Neural crest cell (in vitro differentiated cells): Measurements from ENCODE around the gene PRRG2. TPM values are rescaled to one million over a fixed set of nuclear protein-coding genes. Genes with fewer than 3 reads are reported as not detected.
A peak's percentile ranks its signal among the peaks of the same experiment; 100 is the strongest.

Experiments used
- DNase-seq: peaks from one replicate; pipeline ENCODE4 v3.0.0; 2021; ENCODE audit warnings: low read depth, mixed read lengths, low spot score
- H3K27ac Mint-ChIP-seq: one replicate; pipeline ENCODE4 v1.8.0; 2021; ENCODE audit warnings: mild to moderate bottlenecking, mixed read lengths; ENCODE audit not compliant: unreplicated experiment
- H3K27me3 Mint-ChIP-seq: 2 replicates; pipeline ENCODE4 v1.8.0; 2021; ENCODE audit warnings: low read depth, mild to moderate bottlenecking, mixed read lengths
- H3K36me3 Mint-ChIP-seq: 2 replicates; pipeline ENCODE4 v1.8.0; 2021; ENCODE audit warnings: low read depth, mild to moderate bottlenecking, mixed read lengths
- H3K4me1 Mint-ChIP-seq: 2 replicates; pipeline ENCODE4 v1.8.0; 2021; ENCODE audit warnings: mixed read lengths
- H3K4me3 Mint-ChIP-seq: one replicate; pipeline ENCODE4 v1.8.0; 2021; ENCODE audit warnings: mild to moderate bottlenecking, mixed read lengths
- H3K9me3 Mint-ChIP-seq: 2 replicates; pipeline ENCODE4 v1.8.0; 2021; ENCODE audit warnings: mixed read lengths
- CTCF ChIP-seq: fragments of 200-600 bp; sonication (generic); conservative IDR thresholded peaks from 2 replicates; pipeline ENCODE4 v1.5.0; 2021; ENCODE audit warnings: antibody characterized with exemption, mild to moderate bottlenecking
- total RNA-seq: library from RNA; stranded (reverse); gene quantifications from 2 replicates; pipeline ENCODE4 v1.2.1, GENCODE V29; 2021

Gene PRRG2
- total RNA-seq, 1 donor from 2014 or later: 1.0 TPM

- H3K27ac Mint-ChIP-seq: no peak overlapping the region
- H3K27me3 Mint-ChIP-seq: peaks cover 52% of the 10 kb centered on the region
- H3K4me1 Mint-ChIP-seq: peaks cover 56% of the 10 kb centered on the region
- H3K36me3 Mint-ChIP-seq: no peaks in the 10 kb centered on the region
- H3K4me3 Mint-ChIP-seq: peak overlapping the region; percentile 81
- no peaks in the 10 kb centered on the region for H3K9me3 Mint-ChIP-seq
- DNase-seq: no peak
- no peak for TF ChIP-seq CTCF
Observed at GRCh38 chr19:49636233-49636932, 55.3 kb downstream of the PRRG2 start.

DNA sequence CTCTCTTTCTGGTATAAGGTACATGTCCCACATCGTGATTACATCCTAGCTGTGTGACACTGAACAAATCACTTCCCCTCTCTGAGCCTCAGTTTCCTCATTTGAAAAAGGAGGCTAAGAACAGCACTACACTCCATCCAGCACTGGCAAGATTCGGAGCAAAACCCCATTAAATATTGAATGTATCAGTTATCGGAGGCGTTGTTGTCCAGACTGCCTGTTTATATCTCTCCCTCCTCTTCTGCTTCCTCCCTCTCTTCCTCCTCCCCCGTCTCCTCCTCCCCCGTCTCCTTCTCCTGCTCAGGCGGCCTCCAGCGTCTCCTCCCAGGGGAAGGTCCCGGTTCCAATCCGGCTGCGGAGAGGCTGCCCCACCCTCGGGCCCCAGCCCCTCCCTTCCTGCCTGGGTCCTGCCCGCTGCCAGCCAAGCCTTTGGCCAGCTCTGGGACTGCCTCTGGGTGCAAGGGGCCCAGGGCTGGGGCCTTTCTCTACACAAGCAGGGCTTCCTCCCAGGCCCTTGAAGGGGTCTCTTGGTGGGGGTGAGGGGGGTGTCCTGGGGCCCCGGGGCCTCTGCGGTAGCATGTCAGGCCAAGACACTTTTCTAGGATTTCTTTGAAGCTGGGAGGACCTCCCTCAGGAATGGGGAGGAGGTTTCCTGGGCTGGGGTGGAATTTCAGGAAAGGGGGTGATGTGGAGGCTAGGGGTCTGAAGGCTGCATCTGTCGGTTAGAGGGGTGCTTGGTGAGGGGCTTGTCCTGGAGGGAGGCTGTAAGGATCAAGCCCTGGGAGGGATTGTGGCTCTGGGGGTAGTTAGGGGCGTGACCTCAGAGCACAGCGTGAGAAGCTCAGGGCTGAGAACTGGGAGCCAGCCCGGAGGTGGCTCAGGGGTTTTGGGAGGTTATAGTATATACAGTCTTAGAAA, 57.0 kb downstream of the PRRG2 start:
- peaks cover 68% of the 10 kb centered on the region for H3K4me1 Mint-ChIP-seq
- no peak for DNase-seq
- no peak for TF ChIP-seq CTCF
- H3K9me3 Mint-ChIP-seq: no peaks in the 10 kb centered on the region
- peak overlapping the region; percentile 67 for H3K27ac Mint-ChIP-seq
- peaks cover 52% of the 10 kb centered on the region for H3K27me3 Mint-ChIP-seq
- peak overlapping the region; percentile 83 for H3K4me3 Mint-ChIP-seq
- no peaks in the 10 kb centered on the region for H3K36me3 Mint-ChIP-seq

DNA sequence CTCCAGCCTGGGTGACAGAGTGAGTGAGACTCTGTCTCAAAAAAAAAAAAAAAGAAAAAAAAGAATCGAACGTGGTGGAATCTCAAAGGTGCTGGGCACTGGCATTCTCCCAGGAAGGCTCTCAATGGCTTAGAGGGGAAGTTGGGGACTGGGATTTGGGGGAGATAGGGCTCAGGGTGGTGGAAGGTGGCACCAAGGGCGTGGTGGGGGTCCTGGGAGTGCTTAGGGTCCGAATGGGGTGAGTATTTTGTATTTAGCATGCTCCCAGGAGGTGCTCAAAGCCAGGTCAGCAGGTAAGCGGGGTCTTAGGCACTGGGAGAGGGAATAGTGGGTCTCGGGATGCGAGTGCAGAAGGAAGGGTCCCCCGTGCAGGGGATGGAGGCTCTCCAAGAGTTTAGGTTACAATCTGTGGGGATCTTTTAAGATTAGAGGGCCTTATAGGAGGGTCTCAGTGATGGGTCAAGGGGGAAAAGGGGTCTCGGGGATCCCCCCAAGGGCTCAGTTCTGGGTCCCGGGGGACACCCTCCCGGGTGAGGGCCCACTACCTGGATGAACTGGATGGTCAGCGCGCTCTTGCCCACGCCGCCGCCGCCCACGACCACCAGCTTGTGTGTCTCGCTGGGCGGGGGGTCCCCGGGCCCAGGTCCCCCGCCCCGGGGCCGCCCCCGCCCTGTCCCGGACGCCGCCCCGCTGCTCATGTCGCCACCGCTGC, 58.4 kb downstream of the PRRG2 start:
- Mint-ChIP-seq H3K4me3 (peak overlapping the region; percentile 91), H3K36me3 (peaks cover 2% of the 10 kb centered on the region), H3K9me3 (no peaks in the 10 kb centered on the region), H3K27ac (no peak overlapping the region), H3K27me3 (peaks cover 50% of the 10 kb centered on the region), H3K4me1 (peaks cover 83% of the 10 kb centered on the region)
- DNase-seq: no peak
- no peak for TF ChIP-seq CTCF

GRCh38 chr19:49640113-49640898, 59.2 kb downstream of the PRRG2 start, which contains the start of gene RRAS:
Gene RRAS (minus strand): TSS chr19:49640143. CDS start chr19:49640098, 45 bp downstream.
- Mint-ChIP-seq H3K27ac (peak within 1 kb of the TSS; percentile 100), H3K36me3 (peaks cover 2% of the 10 kb centered on the region), H3K27me3 (peaks cover 43% of the 10 kb centered on the region), H3K4me1 (peaks cover 77% of the 10 kb centered on the region), H3K4me3 (peak within 1 kb of the TSS; percentile 91), H3K9me3 (no peaks in the 10 kb centered on the region)
- peak; percentile 99 for DNase-seq
- TF ChIP-seq CTCF: no peak

Other genes with a start within 250 kb of the PRRG2 start
- gene CD37, start 245.9 kb upstream of the PRRG2 start, total RNA-seq: not detected in 2 replicates
- gene TEAD2, start 218.9 kb upstream of the PRRG2 start, total RNA-seq: 153 and 164 TPM in 2 replicates
- gene DKKL1, start 217.4 kb upstream of the PRRG2 start, total RNA-seq: 1.9 and 2.0 TPM in 2 replicates
- not detected in 2 replicates for gene KASH5, start 193.1 kb upstream of the PRRG2 start, total RNA-seq
- gene PTH2, start 157.9 kb upstream of the PRRG2 start, total RNA-seq: not detected in 2 replicates
- gene GFY, start 155.9 kb upstream of the PRRG2 start, total RNA-seq: not detected in 2 replicates
- gene SLC17A7, start 139.8 kb upstream of the PRRG2 start, total RNA-seq: 0.23 TPM in 1 of 2 replicates, not detected in the other
- gene PIH1D1, start 129.5 kb upstream of the PRRG2 start, total RNA-seq: 104 and 110 TPM in 2 replicates
- gene ALDH16A1, start 128.1 kb upstream of the PRRG2 start, total RNA-seq: 51.9 and 52.7 TPM in 2 replicates
- 0.89 and 1.0 TPM in 2 replicates for gene FLT3LG, start 107.1 kb upstream of the PRRG2 start, total RNA-seq
- gene RPL13A, start 93.7 kb upstream of the PRRG2 start, total RNA-seq: 2,983 and 3,026 TPM in 2 replicates
- 2,365 and 2,591 TPM in 2 replicates for gene RPS11, start 84.9 kb upstream of the PRRG2 start, total RNA-seq
- gene FCGRT, start 68.7 kb upstream of the PRRG2 start, total RNA-seq: 24.9 and 27.5 TPM in 2 replicates
- gene RCN3, start 53.3 kb upstream of the PRRG2 start, total RNA-seq: 7.7 and 8.8 TPM in 2 replicates
- gene NOSIP, start 760 bp upstream of the PRRG2 start, total RNA-seq: 70.2 and 74.1 TPM in 2 replicates
- gene PRR12, start 9.9 kb downstream of the PRRG2 start, total RNA-seq: 51.7 and 53.7 TPM in 2 replicates
- gene RRAS, start 58.8 kb downstream of the PRRG2 start, total RNA-seq: 1.2 and 2.3 TPM in 2 replicates
- 89.6 and 91.9 TPM in 2 replicates for gene SCAF1, start 60.9 kb downstream of the PRRG2 start, total RNA-seq
- 70.0 and 76.0 TPM in 2 replicates for gene IRF3, start 84.5 kb downstream of the PRRG2 start, total RNA-seq
- gene BCL2L12, start 84.6 kb downstream of the PRRG2 start, total RNA-seq: 92.4 and 99.5 TPM in 2 replicates
- gene PRMT1, start 96.0 kb downstream of the PRRG2 start, total RNA-seq: 454 and 470 TPM in 2 replicates
- 11.8 TPM in 2 replicates for gene ADM5, start 108.3 kb downstream of the PRRG2 start, total RNA-seq
- gene CPT1C, start 109.8 kb downstream of the PRRG2 start, total RNA-seq: 87.7 and 96.1 TPM in 2 replicates
- gene TSKS, start 182.0 kb downstream of the PRRG2 start, total RNA-seq: not detected in 2 replicates
- 96.7 and 102 TPM in 2 replicates for gene AP2A1, start 185.7 kb downstream of the PRRG2 start, total RNA-seq
- gene FUZ, start 232.0 kb downstream of the PRRG2 start, total RNA-seq: 37.5 and 38.0 TPM in 2 replicates
- 80.8 and 85.4 TPM in 2 replicates for gene MED25, start 237.0 kb downstream of the PRRG2 start, total RNA-seq